ENCODE data around the gene DNAJC4. TPM values are rescaled to one million over a fixed set of nuclear protein-coding genes. Genes with fewer than 3 reads are reported as not detected.

DNAJC4 gene
- total RNA-seq, 1 donor from 2014 or later: 43.6 TPM

DNA sequence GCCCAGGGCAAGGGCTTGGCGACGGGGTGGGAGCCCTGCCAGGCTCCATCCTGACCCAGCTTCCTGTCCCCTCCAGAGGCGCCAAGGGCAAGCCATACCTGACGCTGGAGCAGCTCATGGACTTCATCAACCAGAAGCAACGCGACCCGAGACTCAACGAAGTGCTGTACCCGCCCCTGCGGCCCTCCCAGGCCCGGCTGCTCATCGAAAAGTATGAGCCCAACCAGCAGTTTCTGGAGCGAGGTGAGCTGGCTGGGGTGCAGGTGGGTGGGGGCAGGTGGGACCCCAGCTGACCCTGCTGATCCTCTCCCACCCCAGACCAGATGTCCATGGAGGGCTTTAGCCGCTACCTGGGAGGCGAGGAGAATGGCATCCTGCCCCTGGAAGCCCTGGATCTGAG is 26.0 kb downstream of the DNAJC4 start:
- Mint-ChIP-seq H3K27ac (no peak overlapping the region), H3K36me3 (peaks cover 17% of the 10 kb centered on the region), H3K9me3 (no peaks in the 10 kb centered on the region), H3K27me3 (ENCODE audit: low read depth) (no peaks in the 10 kb centered on the region), H3K4me3 (no peak overlapping the region), H3K4me1 (peaks cover 7% of the 10 kb centered on the region)
- no peak for DNase-seq (ENCODE audit: low spot score in 2 of 2, unreplicated experiment in 2 of 2)
- TF ChIP-seq, protein P1, sequence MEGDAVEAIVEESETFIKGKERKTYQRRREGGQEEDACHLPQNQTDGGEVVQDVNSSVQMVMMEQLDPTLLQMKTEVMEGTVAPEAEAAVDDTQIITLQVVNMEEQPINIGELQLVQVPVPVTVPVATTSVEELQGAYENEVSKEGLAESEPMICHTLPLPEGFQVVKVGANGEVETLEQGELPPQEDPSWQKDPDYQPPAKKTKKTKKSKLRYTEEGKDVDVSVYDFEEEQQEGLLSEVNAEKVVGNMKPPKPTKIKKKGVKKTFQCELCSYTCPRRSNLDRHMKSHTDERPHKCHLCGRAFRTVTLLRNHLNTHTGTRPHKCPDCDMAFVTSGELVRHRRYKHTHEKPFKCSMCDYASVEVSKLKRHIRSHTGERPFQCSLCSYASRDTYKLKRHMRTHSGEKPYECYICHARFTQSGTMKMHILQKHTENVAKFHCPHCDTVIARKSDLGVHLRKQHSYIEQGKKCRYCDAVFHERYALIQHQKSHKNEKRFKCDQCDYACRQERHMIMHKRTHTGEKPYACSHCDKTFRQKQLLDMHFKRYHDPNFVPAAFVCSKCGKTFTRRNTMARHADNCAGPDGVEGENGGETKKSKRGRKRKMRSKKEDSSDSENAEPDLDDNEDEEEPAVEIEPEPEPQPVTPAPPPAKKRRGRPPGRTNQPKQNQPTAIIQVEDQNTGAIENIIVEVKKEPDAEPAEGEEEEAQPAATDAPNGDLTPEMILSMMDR (IDR thresholded peaks at IDR 0.05; ENCODE audit: unreplicated experiment): no peak

DNA sequence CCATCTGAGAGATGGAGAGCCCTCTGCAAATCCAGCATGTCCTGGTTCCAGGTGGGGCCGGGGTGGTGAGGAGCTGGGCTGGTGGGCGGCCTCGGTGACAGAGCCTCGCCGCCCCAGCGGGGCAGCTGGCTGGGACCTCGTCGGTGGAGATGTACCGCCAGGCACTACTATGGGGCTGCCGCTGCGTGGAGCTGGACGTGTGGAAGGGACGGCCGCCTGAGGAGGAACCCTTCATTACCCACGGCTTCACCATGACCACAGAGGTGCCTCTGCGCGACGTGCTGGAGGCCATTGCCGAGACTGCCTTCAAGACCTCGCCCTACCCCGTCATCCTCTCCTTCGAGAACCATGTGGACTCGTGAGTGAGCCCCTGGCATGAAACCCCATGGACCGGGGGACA is 28.0 kb downstream of the DNAJC4 start:
- no peak overlapping the region for H3K27ac Mint-ChIP-seq
- peaks cover 24% of the 10 kb centered on the region for H3K36me3 Mint-ChIP-seq
- DNase-seq (ENCODE audit: low spot score in 2 of 2, unreplicated experiment in 2 of 2): no peak
- no peak overlapping the region for H3K4me3 Mint-ChIP-seq
- TF ChIP-seq, protein P1 (IDR thresholded peaks at IDR 0.05; ENCODE audit: unreplicated experiment): no peak
- peaks cover 2% of the 10 kb centered on the region for H3K4me1 Mint-ChIP-seq
- H3K9me3 Mint-ChIP-seq: no peaks in the 10 kb centered on the region
- no peaks in the 10 kb centered on the region for H3K27me3 Mint-ChIP-seq (ENCODE audit: low read depth)

DNA sequence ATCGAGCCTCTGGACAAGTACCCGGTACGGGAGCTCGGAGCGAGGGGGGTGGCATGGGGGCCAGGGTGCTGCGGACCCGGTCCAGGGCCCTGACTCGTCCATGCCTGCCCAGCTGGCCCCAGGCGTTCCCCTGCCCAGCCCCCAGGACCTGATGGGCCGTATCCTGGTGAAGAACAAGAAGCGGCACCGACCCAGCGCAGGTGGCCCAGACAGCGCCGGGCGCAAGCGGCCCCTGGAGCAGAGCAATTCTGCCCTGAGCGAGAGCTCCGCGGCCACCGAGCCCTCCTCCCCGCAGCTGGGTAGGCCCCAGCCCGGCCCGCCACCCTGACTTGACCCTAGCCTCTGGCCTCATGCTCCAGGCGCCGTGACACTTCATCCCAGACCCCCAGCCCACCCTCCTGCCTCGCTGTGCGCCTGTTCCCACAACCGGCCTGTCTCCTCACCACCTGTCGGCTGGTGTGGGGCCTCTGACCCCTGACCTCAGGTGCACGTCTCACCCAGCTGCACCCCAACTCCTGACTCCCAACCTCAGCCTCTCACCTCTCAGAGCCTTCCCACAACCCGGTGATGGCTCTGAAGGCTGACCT is 28.7 kb downstream of the DNAJC4 start:
- H3K36me3 Mint-ChIP-seq: peaks cover 27% of the 10 kb centered on the region
- no peak overlapping the region for H3K4me3 Mint-ChIP-seq
- TF ChIP-seq, protein P1 (IDR thresholded peaks at IDR 0.05; ENCODE audit: unreplicated experiment): no peak
- H3K27me3 Mint-ChIP-seq (ENCODE audit: low read depth): no peaks in the 10 kb centered on the region
- no peaks in the 10 kb centered on the region for H3K9me3 Mint-ChIP-seq
- H3K27ac Mint-ChIP-seq: no peak overlapping the region
- no peak for DNase-seq (ENCODE audit: low spot score in 2 of 2, unreplicated experiment in 2 of 2)
- H3K4me1 Mint-ChIP-seq: peaks cover 2% of the 10 kb centered on the region

DNA sequence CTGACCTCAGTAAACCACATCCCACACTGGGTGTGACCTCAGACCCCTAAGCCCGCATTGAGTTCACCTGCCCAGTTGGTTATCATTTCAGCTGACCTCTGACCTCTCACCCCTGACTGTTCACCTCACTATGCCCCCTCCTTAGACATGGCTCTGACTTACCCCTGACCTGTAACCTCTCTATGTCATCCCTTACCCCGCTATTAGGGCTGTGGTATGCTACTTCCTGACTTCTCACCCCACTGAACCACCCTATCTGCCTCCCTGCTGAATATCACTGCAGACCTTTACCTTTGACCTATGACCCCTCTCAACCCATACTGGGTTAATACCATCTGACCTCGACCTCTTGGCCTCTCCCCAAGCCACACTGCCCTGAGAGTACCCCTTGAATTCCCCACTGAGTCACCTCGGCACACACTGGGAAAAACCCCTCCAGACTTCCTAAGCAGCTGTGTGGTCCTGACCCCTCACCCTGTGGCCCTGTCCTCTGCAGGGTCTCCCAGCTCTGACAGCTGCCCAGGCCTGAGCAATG is 29.3 kb downstream of the DNAJC4 start:
- Mint-ChIP-seq H3K9me3 (no peaks in the 10 kb centered on the region), H3K36me3 (peaks cover 27% of the 10 kb centered on the region), H3K4me1 (peaks cover 7% of the 10 kb centered on the region), H3K4me3 (no peak overlapping the region), H3K27ac (no peak overlapping the region), H3K27me3 (ENCODE audit: low read depth) (no peaks in the 10 kb centered on the region)
- TF ChIP-seq, protein P1 (IDR thresholded peaks at IDR 0.05; ENCODE audit: unreplicated experiment): no peak
- no peak for DNase-seq (ENCODE audit: low spot score in 2 of 2, unreplicated experiment in 2 of 2)

DNA sequence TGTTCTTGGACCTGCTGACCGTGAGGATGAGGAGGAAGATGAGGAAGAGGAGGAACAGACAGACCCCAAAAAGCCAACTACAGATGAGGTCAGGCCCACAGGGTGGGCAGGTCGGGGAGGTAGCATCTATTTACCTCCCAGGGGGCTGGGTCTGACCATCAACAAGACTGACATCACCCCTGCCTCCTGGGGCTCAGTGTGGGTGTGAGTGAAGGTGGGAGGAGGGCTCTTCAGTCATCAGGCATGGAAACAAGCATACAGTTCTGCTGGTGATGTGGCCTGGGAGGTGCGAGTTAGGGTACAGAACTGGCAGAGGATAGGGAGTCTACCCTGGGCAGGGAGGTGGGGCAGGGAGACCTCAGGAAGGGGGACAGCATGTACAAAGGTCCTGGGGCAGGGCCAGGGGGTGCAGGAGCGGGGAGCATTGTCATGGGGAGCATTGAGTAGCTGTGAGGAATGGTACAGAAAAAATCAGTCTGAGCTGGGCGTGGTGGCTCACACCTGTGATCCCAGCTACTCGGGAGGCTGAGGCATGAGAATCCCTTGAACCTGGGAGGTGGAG is 29.9 kb downstream of the DNAJC4 start:
- Mint-ChIP-seq H3K4me3 (no peak overlapping the region), H3K9me3 (no peaks in the 10 kb centered on the region), H3K27ac (no peak overlapping the region), H3K27me3 (ENCODE audit: low read depth) (no peaks in the 10 kb centered on the region), H3K36me3 (peaks cover 27% of the 10 kb centered on the region), H3K4me1 (peaks cover 9% of the 10 kb centered on the region)
- DNase-seq (ENCODE audit: low spot score in 2 of 2, unreplicated experiment in 2 of 2): no peak
- TF ChIP-seq, protein P1 (IDR thresholded peaks at IDR 0.05; ENCODE audit: unreplicated experiment): no peak

Measured in mesothelial cell of epicardium (in vitro differentiated cells).